IMR-90 (cell line): Measurements from ENCODE around the gene MSI2. TPM values are rescaled to one million over a fixed set of nuclear protein-coding genes. Genes with fewer than 3 reads are reported as not detected.

Experiments
- ATAC-seq: fragments of 200-7000 bp; cut with Tn5 transposase; 2 replicates; pipeline ENCODE4 v1.9.1; 2020; ENCODE audit warnings: low read depth, mild to moderate bottlenecking, moderate library complexity
- BruUV-seq: library from RNA; stranded (reverse); fragments of 400-500 nt; replicated peaks from 2 replicates; lab custom pipeline; 2021; lab: Mats Ljungman, UMichigan
- CTCF ChIA-PET: fragments of 300-600 bp; formaldehyde crosslinking; extraction: SDS; loops from one replicate; lab custom pipeline; 2021; ENCODE audit warnings: antibody characterized with exemption; lab: Yijun Ruan, JAX
- POLR2A ChIA-PET: fragments of 300-600 bp; sonication (Branson Sonifier 250); formaldehyde crosslinking; loops from one replicate; lab custom pipeline; 2022; ENCODE audit warnings: antibody characterized with exemption; ENCODE audit not compliant: unreplicated experiment; lab: Charles Lee
- DNase-seq: peaks from one replicate; pipeline ENCODE4 v3.0.0; 2013
- H2AFZ ChIP-seq: replicated peaks from 2 replicates; pipeline ENCODE3; 2013; ENCODE audit warnings: low read length, mild to moderate bottlenecking; ENCODE audit not compliant: poor library complexity
- H2AK5ac ChIP-seq: 2 replicates; pipeline ENCODE4 v1.6.1; 2013; ENCODE audit warnings: low read depth, low read length, inconsistent platforms
- H2AK9ac ChIP-seq: replicated peaks from 2 replicates; pipeline ENCODE3; 2013; ENCODE audit warnings: mild to moderate bottlenecking, low read depth, low read length, moderate library complexity; ENCODE audit not compliant: poor library complexity
- H2BK120ac ChIP-seq: 2 replicates; pipeline ENCODE4 v1.6.1; 2013; ENCODE audit warnings: low read depth, low read length, inconsistent platforms
- H2BK15ac ChIP-seq: 3 replicates; pipeline ENCODE4 v1.6.1; 2013; ENCODE audit warnings: low read depth, low read length, inconsistent platforms
- H2BK20ac ChIP-seq: 2 replicates; pipeline ENCODE4 v1.6.1; 2013; ENCODE audit warnings: low read depth, mild to moderate bottlenecking, inconsistent platforms, low read length, moderate library complexity
- H2BK5ac ChIP-seq: 2 replicates; pipeline ENCODE4 v1.6.1; 2013; ENCODE audit warnings: mild to moderate bottlenecking, low read depth, low read length, inconsistent platforms; ENCODE audit not compliant: poor library complexity, severe bottlenecking
- H3K14ac ChIP-seq: replicated peaks from 2 replicates; pipeline ENCODE4 v1.6.1; 2013; ENCODE audit warnings: low read depth, low read length, inconsistent platforms
- H3K18ac ChIP-seq: 2 replicates; pipeline ENCODE4 v1.6.1; 2013; ENCODE audit warnings: low read depth, low read length, control low read depth
- H3K23ac ChIP-seq: 2 replicates; pipeline ENCODE4 v1.6.1; 2013; ENCODE audit warnings: low read depth, low read length, inconsistent platforms
- H3K27ac ChIP-seq: 2 replicates; pipeline ENCODE4 v1.5.1; 2013; ENCODE audit warnings: mild to moderate bottlenecking, control low read depth, low read length; ENCODE audit not compliant: insufficient read depth
- H3K27me3 ChIP-seq: 2 replicates; pipeline ENCODE4 v1.6.1; 2013; ENCODE audit warnings: low read length; ENCODE audit not compliant: control insufficient read depth, insufficient read depth
- H3K36me3 ChIP-seq: 2 replicates; pipeline ENCODE4 v1.6.1; 2013; ENCODE audit warnings: low read length, mixed read lengths; ENCODE audit not compliant: control insufficient read depth, insufficient read depth
- H3K4ac ChIP-seq: 2 replicates; pipeline ENCODE4 v1.6.1; 2013; ENCODE audit warnings: low read depth, low read length, inconsistent platforms
- H3K4me1 ChIP-seq: 2 replicates; pipeline ENCODE4 v1.6.1; 2013; ENCODE audit warnings: low read length, mixed read lengths; ENCODE audit not compliant: control insufficient read depth, insufficient read depth
- H3K4me2 ChIP-seq: 2 replicates; pipeline ENCODE4 v1.6.1; 2013; ENCODE audit warnings: low read depth, mild to moderate bottlenecking, control low read depth, low read length, moderate library complexity
- H3K4me3 ChIP-seq: 2 replicates; pipeline ENCODE4 v1.5.1; 2013; ENCODE audit warnings: low read depth, mild to moderate bottlenecking, control low read depth, low read length, moderate library complexity; ENCODE audit not compliant: insufficient read depth
- H3K56ac ChIP-seq: 2 replicates; pipeline ENCODE4 v1.6.1; 2013; ENCODE audit warnings: low read length, inconsistent platforms; ENCODE audit not compliant: insufficient read depth; ENCODE audit errors: extremely low read depth
- H3K79me1 ChIP-seq, 2 experiments: 2 replicates each; pipeline ENCODE4 v1.6.1; 2013; ENCODE audit warnings: low read length in 2 of 2, inconsistent platforms in 1 of 2, low read depth in 1 of 2
- H3K9ac ChIP-seq: 2 replicates; pipeline ENCODE4 v1.6.1; 2013; ENCODE audit warnings: low read depth, low read length, control low read depth
- H3K9me1 ChIP-seq: 2 replicates; pipeline ENCODE4 v1.6.1; 2013; ENCODE audit warnings: low read length, inconsistent platforms; ENCODE audit not compliant: insufficient read depth
- H3K9me3 ChIP-seq: 2 replicates; pipeline ENCODE4 v1.6.1; 2013; ENCODE audit warnings: low read length; ENCODE audit not compliant: control insufficient read depth, insufficient read depth
- H4K20me1 ChIP-seq: 2 replicates; pipeline ENCODE4 v1.6.1; 2013; ENCODE audit warnings: low read length, inconsistent platforms; ENCODE audit not compliant: insufficient read depth
- H4K5ac ChIP-seq: 2 replicates; pipeline ENCODE4 v1.6.1; 2013; ENCODE audit warnings: mild to moderate bottlenecking, low read depth, low read length, control low read depth
- H4K8ac ChIP-seq, 2 experiments: 2 replicates each; pipeline ENCODE4 v1.6.1; 2013; ENCODE audit warnings: low read depth in 2 of 2, low read length in 2 of 2, control low read depth in 1 of 2, inconsistent platforms in 1 of 2
- H4K91ac ChIP-seq: 2 replicates; pipeline ENCODE4 v1.6.1; 2013; ENCODE audit warnings: low read depth, low read length, inconsistent platforms; ENCODE audit not compliant: insufficient read depth
- CHD1 ChIP-seq: IDR thresholded peaks from 2 replicates; pipeline ENCODE4 v1.6.1; 2012; ENCODE audit warnings: low read depth, low read length, improper control_type of control experiment
- ELK1 ChIP-seq: fragments of 150-350 bp; IDR thresholded peaks from 2 replicates; pipeline ENCODE4 v1.6.1; 2016; ENCODE audit warnings: low read depth, mild to moderate bottlenecking, low read length, moderate library complexity, borderline replicate concordance
- NFE2L2 ChIP-seq: fragments of 150-350 bp; IDR thresholded peaks from 2 replicates; pipeline ENCODE4 v1.6.1; 2016; ENCODE audit warnings: low read depth, mild to moderate bottlenecking, low read length
- RCOR1 ChIP-seq: IDR thresholded peaks from 2 replicates; pipeline ENCODE4 v1.6.1; 2012; ENCODE audit warnings: mild to moderate bottlenecking, low read length, improper control_type of control experiment; ENCODE audit not compliant: insufficient replicate concordance
- RFX5 ChIP-seq: IDR thresholded peaks from 2 replicates; pipeline ENCODE4 v1.8.0; 2012; ENCODE audit warnings: low read depth, mild to moderate bottlenecking, low read length, moderate library complexity
- WGBS, 2 experiments: methylation state at CpG; one replicate each; pipeline versions ENCODE4 v1.1.5 to v1.1.7; 2013; ENCODE audit warnings: missing lambda C conversion rate in 2 of 2; ENCODE audit not compliant: insufficient read length in 1 of 2; ENCODE audit errors: extremely low coverage in 2 of 2; 5-methylcytosine and 5-hydroxymethylcytosine counted together
- dilution Hi-C: fragments of 300-500 bp; cut with HindIII; formaldehyde crosslinking; loops from one replicate; pipeline ENCODE4 v1.14.3; 2018; ENCODE audit warnings: low sequenced_read_pairs; ENCODE audit not compliant: unreplicated experiment
- in situ Hi-C: fragments of 300-500 bp; cut with MboI; formaldehyde crosslinking; loops from 3 replicates; pipeline ENCODE4 v1.14.3; 2019; ENCODE audit warnings: low sequenced_read_pairs, inconsistent platforms, mixed read lengths
- intact Hi-C: fragments of 100-400 bp; cut with micrococcal nuclease; formaldehyde crosslinking; loops from 2 replicates; pipeline ENCODE4 v1.10.0; 2022
- polyA plus RNA-seq, 3 experiments: library from polyadenylated mRNA; depleted of rRNA; stranded (reverse); fragments of >200 nt; gene quantifications; 2 replicates each; pipeline ENCODE4 v1.2.3, GENCODE V29; 2012; ENCODE audit warnings: low replicate concordance in 1 of 3
- total RNA-seq: library from RNA; depleted of rRNA; stranded (reverse); fragments of >200 nt; gene quantifications from 2 replicates; pipeline ENCODE4 v1.2.3, GENCODE V29; 2012

The MSI2 gene
- total and polyA plus RNA-seq, 2 of the 4 experiments (the other 2 are of a cell fraction): 13.0 to 16.0 TPM

DNA sequence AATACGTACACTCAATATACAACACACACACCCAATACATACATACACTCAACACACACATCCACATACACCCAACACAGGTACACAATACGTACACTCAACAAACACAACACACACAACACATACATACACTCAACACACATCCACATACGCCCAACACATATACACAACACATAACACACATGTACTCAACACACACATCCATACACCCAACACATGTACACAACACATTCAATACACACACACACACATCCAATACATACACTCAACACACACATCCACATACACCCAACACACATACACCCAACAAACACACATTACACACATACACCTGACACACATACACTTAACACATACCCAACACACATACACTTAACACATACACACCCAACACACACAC lies 392.9 kb downstream of the MSI2 start:
- TF ChIP-seq RCOR1: no peak
- no peak for TF ChIP-seq RFX5
- no peak for TF ChIP-seq ELK1
- no peak for TF ChIP-seq CHD1
- no peak for TF ChIP-seq NFE2L2
- no peak overlapping the region for H3K4me2 ChIP-seq
- H2AK5ac ChIP-seq: peak overlapping the region; percentile 81; the same call in 1 of the 2 replicates
- H4K5ac ChIP-seq: no peak overlapping the region
- no peaks in the 10 kb centered on the region for H4K20me1 ChIP-seq
- no peak overlapping the region for H4K91ac ChIP-seq
- ATAC-seq: no peak
- peak overlapping the region; percentile 7 for H3K4ac ChIP-seq
- intact Hi-C loops: no loop called here
- H3K4me3 ChIP-seq: no peak overlapping the region
- no peaks in the 10 kb centered on the region for H3K9me3 ChIP-seq
- DNase-seq: no peak
- 0 out of 2 replicates have a peak overlapping the region, but pooled peaks have one; percentile 9 for H2BK120ac ChIP-seq
- no peak overlapping the region for H2BK20ac ChIP-seq
- WGBS, 2 experiments: 100% methylated on average over 1 to 3 of the region's 3 CpGs
- H2AK9ac ChIP-seq: no peak overlapping the region
- H2BK5ac ChIP-seq: peak overlapping the region; percentile 69
- no peaks in the 10 kb centered on the region for H3K36me3 ChIP-seq
- POLR2A ChIA-PET: no interaction called here
- BruUV-seq: no TSS peak
- no peak overlapping the region; a peak in 1 of 4 replicates for H4K8ac ChIP-seq
- no peaks in the 10 kb centered on the region for H3K79me1 ChIP-seq
- H3K56ac ChIP-seq: no peak overlapping the region
- no peak overlapping the region for H3K18ac ChIP-seq
- no peak overlapping the region; the same call in 1 of the 2 replicates for H3K14ac ChIP-seq
- dilution Hi-C loops: no loop called here
- H2BK15ac ChIP-seq: peak overlapping the region; percentile 60; the same call in 1 of the 3 replicates
- H3K27me3 ChIP-seq: no peaks in the 10 kb centered on the region
- no peak overlapping the region for H3K27ac ChIP-seq
- CTCF ChIA-PET: no interaction called here
- in situ Hi-C loops: no loop called here
- no peak overlapping the region for H2AFZ ChIP-seq
- H3K4me1 ChIP-seq: peaks cover 10% of the 10 kb centered on the region
- H3K23ac ChIP-seq: no peak overlapping the region
- peaks cover 22% of the 10 kb centered on the region for H3K9me1 ChIP-seq
- H3K9ac ChIP-seq: no peak overlapping the region
